Stimulated activated CD4-positive, alpha-beta T cell treated with anti-CD3 and anti-CD28 coated beads, Interleukin-12 subunit alpha, Interleukin-12 subunit beta, amount 100 ng/mL, for 24 hours (primary cell): ENCODE data around the gene RAB38.

Experiments used
- DNase-seq, 2 experiments: peaks; one replicate each; pipeline ENCODE4 v3.0.0-alpha.2; 2020; ENCODE audit warnings: low read depth in 2 of 2

The RAB38 gene

GRCh38 chr11:88103337-88104206 lies 71.7 kb downstream of the RAB38 start:
- no peak for DNase-seq

- DNase-seq, result no peak
These were observed 72.7 kb downstream of the RAB38 start for GRCh38 chr11:88102598-88102934.

GRCh38 chr11:88101881-88102597 lies 73.2 kb downstream of the RAB38 start:
- DNase-seq, result no peak

GRCh38 chr11:88100151-88100550 lies 75.1 kb downstream of the RAB38 start:
- no peak for DNase-seq

- no peak for DNase-seq
These were observed 77.0 kb downstream of the RAB38 start for GRCh38 chr11:88098289-88098688.

GRCh38 chr11:88089134-88089533 lies 86.1 kb downstream of the RAB38 start:
- no peak for DNase-seq

- no peak for DNase-seq
These were observed 87.9 kb downstream of the RAB38 start for GRCh38 chr11:88087337-88087736.

- no peak for DNase-seq
These were observed 88.9 kb downstream of the RAB38 start for GRCh38 chr11:88086297-88086696.

GRCh38 chr11:88070437-88070836 lies 104.8 kb downstream of the RAB38 start:
- DNase-seq, result no peak

GRCh38 chr11:88068848-88069554 lies 106.2 kb downstream of the RAB38 start:
- no peak for DNase-seq

- no peak for DNase-seq
These were observed 109.2 kb downstream of the RAB38 start for GRCh38 chr11:88066090-88066489.

- no peak for DNase-seq
These were observed 111.0 kb downstream of the RAB38 start for GRCh38 chr11:88064097-88064705.
